GM12873 (cell line): ENCODE data around the gene RCOR2.

Experiments
- TF ChIP-seq, protein P1 (sequence below): IDR thresholded peaks from 2 replicates; pipeline ENCODE4 v1.5.1; 2012; ENCODE audit warnings: low read depth, mild to moderate bottlenecking, moderate library complexity, low read length, control low read depth; ENCODE audit not compliant: insufficient read depth; ENCODE audit errors: missing control alignments

The RCOR2 gene

DNA sequence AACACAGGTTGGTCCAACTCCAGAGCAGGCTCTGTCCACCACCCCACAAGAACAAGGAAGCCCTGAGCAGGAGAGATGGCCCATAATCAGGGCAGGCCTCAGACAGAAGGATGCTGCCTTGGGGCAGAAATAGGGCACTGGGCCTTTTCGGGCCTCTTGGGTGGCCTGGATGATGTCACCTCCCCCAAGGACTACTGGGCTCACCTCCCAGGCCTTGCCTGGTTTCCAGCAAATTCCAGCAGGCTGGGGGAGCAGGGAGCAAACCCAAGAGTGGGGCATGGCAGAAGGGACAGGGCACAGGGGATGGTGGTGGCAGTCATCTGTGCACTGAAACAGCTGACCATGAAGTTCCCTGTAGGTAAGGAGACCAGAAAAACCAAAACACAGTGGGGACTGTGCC is 16.5 kb upstream of the RCOR2 start:
- TF ChIP-seq, protein P1, sequence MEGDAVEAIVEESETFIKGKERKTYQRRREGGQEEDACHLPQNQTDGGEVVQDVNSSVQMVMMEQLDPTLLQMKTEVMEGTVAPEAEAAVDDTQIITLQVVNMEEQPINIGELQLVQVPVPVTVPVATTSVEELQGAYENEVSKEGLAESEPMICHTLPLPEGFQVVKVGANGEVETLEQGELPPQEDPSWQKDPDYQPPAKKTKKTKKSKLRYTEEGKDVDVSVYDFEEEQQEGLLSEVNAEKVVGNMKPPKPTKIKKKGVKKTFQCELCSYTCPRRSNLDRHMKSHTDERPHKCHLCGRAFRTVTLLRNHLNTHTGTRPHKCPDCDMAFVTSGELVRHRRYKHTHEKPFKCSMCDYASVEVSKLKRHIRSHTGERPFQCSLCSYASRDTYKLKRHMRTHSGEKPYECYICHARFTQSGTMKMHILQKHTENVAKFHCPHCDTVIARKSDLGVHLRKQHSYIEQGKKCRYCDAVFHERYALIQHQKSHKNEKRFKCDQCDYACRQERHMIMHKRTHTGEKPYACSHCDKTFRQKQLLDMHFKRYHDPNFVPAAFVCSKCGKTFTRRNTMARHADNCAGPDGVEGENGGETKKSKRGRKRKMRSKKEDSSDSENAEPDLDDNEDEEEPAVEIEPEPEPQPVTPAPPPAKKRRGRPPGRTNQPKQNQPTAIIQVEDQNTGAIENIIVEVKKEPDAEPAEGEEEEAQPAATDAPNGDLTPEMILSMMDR, result no peak

DNA sequence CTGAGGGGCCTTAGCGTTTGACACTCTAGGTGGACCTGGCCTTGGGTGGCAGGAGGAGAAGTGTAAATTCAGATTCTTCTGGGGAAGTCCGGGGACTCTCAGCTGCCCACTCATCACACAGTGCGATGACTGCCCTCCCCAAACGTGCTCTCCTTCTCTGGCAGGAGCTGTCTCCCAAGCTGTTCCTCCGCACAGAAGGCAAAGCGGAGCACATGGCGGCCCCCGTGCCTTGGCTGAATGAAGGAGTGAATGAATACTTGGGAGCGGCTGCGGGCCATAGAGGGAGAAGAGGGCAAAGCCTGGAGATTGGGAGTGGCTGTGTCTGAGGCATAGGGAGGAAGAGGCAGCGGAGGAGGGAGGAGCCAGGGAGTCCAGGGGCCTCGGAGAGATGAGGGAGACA is 14.9 kb upstream of the RCOR2 start:
- TF ChIP-seq, protein P1, result no peak

DNA sequence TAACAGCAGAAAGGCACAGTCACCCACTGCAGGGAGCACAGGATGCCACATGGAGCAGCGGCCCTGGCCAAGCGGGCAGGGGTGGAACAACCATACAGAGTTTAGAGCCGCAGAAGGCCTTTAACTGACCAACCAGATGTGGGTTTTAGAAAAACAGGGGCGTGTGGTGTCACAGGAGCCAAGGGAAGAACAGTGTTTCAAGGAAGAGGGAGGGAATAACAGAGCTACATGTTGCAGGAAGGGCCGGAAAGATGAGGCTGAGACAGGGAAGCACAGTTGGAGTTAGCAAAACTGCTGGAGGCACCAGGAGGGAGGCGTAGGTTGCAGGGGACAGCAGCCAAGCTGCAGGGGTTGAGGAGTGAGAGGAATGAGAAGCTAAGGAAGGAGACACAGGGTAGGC is 14.1 kb upstream of the RCOR2 start:
- TF ChIP-seq, protein P1, result no peak

DNA sequence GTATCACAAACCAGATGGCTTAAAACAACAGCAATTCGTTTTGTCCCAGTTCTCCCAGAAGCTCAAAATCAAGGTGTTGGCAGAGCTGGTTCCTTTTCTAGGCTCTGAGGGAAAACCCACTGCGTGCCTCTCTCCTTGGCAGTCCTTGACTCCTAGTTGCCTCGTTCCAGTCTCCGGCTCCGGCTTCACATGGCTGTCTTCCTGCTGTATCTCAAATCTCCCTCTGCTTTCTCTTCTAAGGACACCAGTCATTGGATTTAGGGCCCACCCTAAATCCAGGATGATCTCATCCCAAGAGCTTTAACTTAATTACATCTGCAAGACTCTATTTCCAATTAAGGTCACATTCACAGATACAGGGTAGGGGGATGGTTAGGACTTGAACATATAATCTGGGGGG is 12.7 kb upstream of the RCOR2 start:
- TF ChIP-seq, protein P1, result no peak

DNA sequence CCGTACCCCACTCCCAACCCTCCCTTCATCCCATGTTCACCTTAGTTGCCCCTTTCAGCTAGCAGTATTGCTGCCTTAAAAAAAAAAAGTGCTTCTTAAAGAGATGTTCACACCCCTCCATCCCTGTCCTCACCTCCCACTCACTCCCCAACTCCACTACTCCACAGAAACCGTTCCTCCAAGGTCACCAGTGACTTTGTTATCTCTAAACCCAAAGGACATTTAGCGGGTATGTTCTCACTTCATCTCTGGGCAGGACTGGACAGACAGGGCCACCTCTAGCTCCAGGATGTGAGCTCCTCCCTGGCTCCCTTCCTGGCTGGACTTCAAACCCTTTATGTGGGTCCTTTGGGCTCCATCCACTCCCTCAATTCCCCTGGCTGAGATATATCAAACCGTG is 6.4 kb upstream of the RCOR2 start:
- TF ChIP-seq, protein P1, result no peak

DNA sequence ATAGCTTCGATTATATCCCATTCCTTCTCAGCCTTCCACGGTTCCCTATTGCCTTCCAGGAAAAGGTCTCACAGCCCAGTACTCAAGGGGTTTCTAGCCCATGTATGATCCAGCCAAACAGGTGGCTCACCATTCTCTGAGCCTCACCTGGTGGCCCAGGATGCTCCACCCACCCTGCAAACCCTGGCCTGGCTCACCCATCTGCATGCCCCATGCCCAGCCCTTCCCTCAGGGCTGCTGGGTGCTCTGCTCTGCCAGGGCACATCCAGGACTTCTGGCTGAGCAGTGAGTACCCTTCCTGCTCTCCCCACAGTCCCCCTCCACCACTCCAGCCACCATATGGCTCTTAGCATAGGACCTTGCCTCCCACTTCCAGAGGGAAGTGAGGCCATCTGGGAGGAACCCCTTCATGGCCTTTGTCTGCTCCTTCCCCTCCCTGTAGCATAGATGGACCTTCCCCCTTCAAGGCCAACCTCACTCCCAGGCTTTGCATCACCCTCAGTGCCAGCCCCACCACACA is 5.8 kb upstream of the RCOR2 start:
- TF ChIP-seq, protein P1, result no peak

DNA sequence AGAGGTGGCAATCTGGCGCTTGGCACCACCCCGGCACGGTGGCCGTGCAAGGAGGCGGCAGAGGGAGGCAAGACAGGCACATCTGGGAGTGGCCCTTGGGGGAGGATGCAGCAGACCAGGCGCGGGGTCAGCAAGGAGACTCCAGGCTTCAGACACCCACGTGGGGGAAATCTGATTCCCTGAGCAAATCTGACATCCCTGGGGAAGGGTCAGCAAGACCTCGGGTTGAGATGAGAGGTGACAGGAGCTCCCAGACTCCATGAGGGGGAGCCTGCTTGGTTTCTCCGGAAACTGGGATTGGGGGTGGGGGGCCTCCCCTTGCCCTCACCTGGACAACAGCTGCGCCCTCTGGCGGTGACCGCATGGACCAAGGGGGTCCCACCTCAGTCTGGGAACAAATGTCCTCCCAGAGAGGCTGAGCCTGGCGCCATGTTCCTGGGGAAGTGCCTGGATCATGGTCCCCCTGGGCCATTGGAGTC is 4.0 kb upstream of the RCOR2 start:
- TF ChIP-seq, protein P1, result peak; percentile 81
